A549 (cell line): ENCODE data around the gene CBX4. TPM values are rescaled to one million over a fixed set of nuclear protein-coding genes. Genes with fewer than 3 reads are reported as not detected.

Source experiments
- ATAC-seq, 2 experiments: fragments of 200-7000 bp in 1 of 2; fragments of >200 bp in 1 of 2; cut with Nextera tagmentation in 1 of 2; cut with Tn5 transposase in 1 of 2; 3 replicates each; pipeline versions ENCODE4 v1.8.0 to v1.9.1; 2018 to 2020; ENCODE audit warnings: mild to moderate bottlenecking in 1 of 2, moderate library complexity in 1 of 2
- CTCF ChIA-PET: fragments of 300-600 bp; sonication (Branson Sonifier 250); formaldehyde crosslinking; extraction: SDS; loops from one replicate; lab custom pipeline; 2021; ENCODE audit warnings: antibody characterized with exemption, inconsistent platforms; lab: Yijun Ruan, JAX
- POLR2A ChIA-PET: fragments of 350-600 bp; formaldehyde crosslinking; extraction: SDS; loops from one replicate; lab custom pipeline; 2021; ENCODE audit warnings: antibody characterized with exemption, inconsistent platforms; lab: Yijun Ruan, JAX
- DNase-seq, 2 experiments: peaks; one replicate each; pipeline versions ENCODE4 v3.0.0 to v3.0.0-alpha.2; 2011 to 2016; ENCODE audit warnings: low read depth in 1 of 2, low spot score in 1 of 2
- FAIRE-seq: peaks from 2 replicates; lab custom pipeline; 2011; peaks lifted over from hg19 to GRCh38; lab: Jason Lieb, UNC
- H3K27ac ChIP-seq, 2 experiments: fragments of >200 bp; sonication (Bioruptor Twin); formaldehyde crosslinking; 3 replicates each; pipeline ENCODE4 v1.5.1; 2016 to 2017
- H3K4me1 ChIP-seq: fragments of >200 bp; sonication (Bioruptor Twin); formaldehyde crosslinking; 3 replicates; pipeline ENCODE4 v1.6.1; 2016
- H3K4me2 ChIP-seq: fragments of >200 bp; sonication (Bioruptor Twin); formaldehyde crosslinking; 3 replicates; pipeline ENCODE4 v1.6.1; 2016
- H3K4me3 ChIP-seq: fragments of >200 bp; sonication (Bioruptor Twin); formaldehyde crosslinking; 3 replicates; pipeline ENCODE4 v1.5.1; 2016
- H3K9me3 ChIP-seq: fragments of >200 bp; sonication (Bioruptor Twin); formaldehyde crosslinking; 3 replicates; pipeline ENCODE4 v1.6.1; 2016
- BHLHE40 ChIP-seq: IDR thresholded peaks from 2 replicates; pipeline ENCODE4 v1.6.1; 2012; ENCODE audit warnings: low read depth, low read length, inconsistent platforms
- CBX2 ChIP-seq: fragments of 200-600 bp; sonication (generic); IDR thresholded peaks from 2 replicates; pipeline ENCODE4 v1.6.1; 2016; ENCODE audit warnings: low read depth, mild to moderate bottlenecking, borderline replicate concordance
- CBX8 ChIP-seq: fragments of 200-600 bp; sonication (generic); IDR thresholded peaks from 2 replicates; pipeline ENCODE4 v1.6.1; 2016
- CEBPB ChIP-seq, 2 experiments: fragments of >200 bp in 1 of 2; sonication (Bioruptor Twin) in 1 of 2; formaldehyde crosslinking in 1 of 2; IDR thresholded peaks; 2 replicates each; pipeline ENCODE4 v1.6.1; 2012 to 2016
- E2F6 ChIP-seq: IDR thresholded peaks from 2 replicates; pipeline ENCODE4 v1.6.1; 2012; ENCODE audit warnings: low read depth, borderline replicate concordance
- EHF ChIP-seq: fragments of 250-450 bp; sonication (Bioruptor Pico); IDR thresholded peaks from 2 replicates; pipeline ENCODE4 v1.5.0; 2020; ENCODE audit warnings: mild to moderate bottlenecking
- EHMT2 ChIP-seq: fragments of 200-600 bp; sonication (generic); IDR thresholded peaks from 2 replicates; pipeline ENCODE4 v1.6.1; 2016; ENCODE audit warnings: antibody characterized with exemption, low read depth, mild to moderate bottlenecking, moderate library complexity
- EP300 ChIP-seq, 2 experiments: fragments of >200 bp; sonication (Bioruptor Twin); formaldehyde crosslinking; IDR thresholded peaks; 2 replicates in 1 of 2; 3 replicates in 1 of 2; pipeline ENCODE4 v1.6.1; 2016 to 2017
- ESRRA ChIP-seq: fragments of 150-350 bp; IDR thresholded peaks from 2 replicates; pipeline ENCODE4 v1.6.1; 2014; ENCODE audit warnings: mild to moderate bottlenecking, low read length, borderline replicate concordance
- FOSL2 ChIP-seq, 2 experiments: fragments of 450-650 bp in 1 of 2; fragments of >200 bp in 1 of 2; sonication (Bioruptor Twin) in 1 of 2; formaldehyde crosslinking; IDR thresholded peaks; 2 replicates each; pipeline versions ENCODE4 v1.5.0 to v1.6.1; 2016 to 2020; ENCODE audit warnings: mild to moderate bottlenecking in 1 of 2, moderate library complexity in 1 of 2
- FOXS1 ChIP-seq: fragments of 250-450 bp; sonication (Bioruptor Pico); IDR thresholded peaks from 2 replicates; pipeline ENCODE4 v1.5.0; 2020; ENCODE audit warnings: mild to moderate bottlenecking, moderate library complexity
- HDAC2 ChIP-seq: fragments of 200-600 bp; sonication (generic); IDR thresholded peaks from 2 replicates; pipeline ENCODE4 v1.6.1; 2016
- JUNB ChIP-seq: fragments of >200 bp; sonication (Bioruptor Twin); formaldehyde crosslinking; IDR thresholded peaks from 2 replicates; pipeline ENCODE4 v1.6.1; 2016
- POLR2A ChIP-seq: IDR thresholded peaks from 2 replicates; pipeline ENCODE4 v1.6.1; 2012; ENCODE audit warnings: mild to moderate bottlenecking, low read length
- RAD21 ChIP-seq, 2 experiments: fragments of >200 bp in 1 of 2; sonication (Bioruptor Twin) in 1 of 2; formaldehyde crosslinking in 1 of 2; IDR thresholded peaks in 1 of 2; conservative IDR thresholded peaks in 1 of 2; 2 replicates in 1 of 2; 3 replicates in 1 of 2; pipeline ENCODE4 v1.6.1; 2012 to 2018; ENCODE audit warnings: inconsistent platforms in 1 of 2
- RCOR1 ChIP-seq: fragments of 150-350 bp; IDR thresholded peaks from 2 replicates; pipeline ENCODE4 v1.6.1; 2014; ENCODE audit warnings: antibody characterized with exemption, low read length, low read depth
- TFCP2L1 ChIP-seq: fragments of 250-450 bp; sonication (Bioruptor Pico); IDR thresholded peaks from 2 replicates; pipeline ENCODE4 v1.5.0; 2021; ENCODE audit warnings: mild to moderate bottlenecking
- TP53 ChIP-seq: fragments of 250-450 bp; sonication (Bioruptor Pico); IDR thresholded peaks from 2 replicates; pipeline ENCODE4 v1.5.0; 2021; ENCODE audit warnings: mild to moderate bottlenecking, moderate library complexity
- ZC3H11A ChIP-seq: fragments of 450-650 bp; IDR thresholded peaks from 2 replicates; pipeline ENCODE4 v1.6.1; 2014; ENCODE audit warnings: antibody characterized with exemption, mild to moderate bottlenecking
- ZFP36 ChIP-seq: fragments of 450-650 bp; IDR thresholded peaks from 2 replicates; pipeline ENCODE4 v1.6.1; 2014; ENCODE audit warnings: borderline replicate concordance; ENCODE audit not compliant: partially characterized antibody
- ZNF302 ChIP-seq: fragments of 250-450 bp; sonication (Bioruptor Pico); IDR thresholded peaks from 2 replicates; pipeline ENCODE4 v1.9.0; 2021; ENCODE audit warnings: inconsistent platforms, mild to moderate bottlenecking, moderate library complexity
- ZSCAN20 ChIP-seq: fragments of 250-450 bp; sonication (Bioruptor Pico); IDR thresholded peaks from 2 replicates; pipeline ENCODE4 v1.8.0; 2022; ENCODE audit warnings: mild to moderate bottlenecking, moderate library complexity
- WGBS: methylation state at CpG from one replicate; pipeline ENCODE4 v1.1.6; 2017; ENCODE audit errors: missing lambda C conversion rate; 5-methylcytosine and 5-hydroxymethylcytosine counted together
- polyA plus RNA-seq, 4 experiments: library from polyadenylated mRNA; depleted of rRNA in 3 of 4; stranded (reverse); fragments of >200 nt; fragmentation: RNase III in 1 of 4; extraction: RNeasy Plus Mini Kit Qiagen cat#74134 plus additional on column Dnase treatment in 1 of 4; gene quantifications; 2 replicates in 3 of 4; 3 replicates in 1 of 4; pipeline ENCODE4 v1.2.3, GENCODE V29; 2011 to 2017

Gene CBX4
- polyA plus RNA-seq, 2 of the 4 experiments (the other 2 are of a cell fraction): 31.0 to 34.1 TPM

GRCh38 chr17:79788455-79788854, 50.8 kb downstream of the CBX4 start:
- POLR2A ChIA-PET: no interaction called here

GRCh38 chr17:79786930-79787643, 52.2 kb downstream of the CBX4 start:
- H3K27ac ChIP-seq: 0 out of 6 replicates have a peak overlapping the region, but pooled peaks of 1 of the 2 experiments have one; percentile 5
- TF ChIP-seq ESRRA (no peak), TP53 (CRISPR knock-in tag) (no peak), CEBPB (IDR thresholded peaks at IDR 0.05) (no peak), FOSL2 (IDR thresholded peaks at IDR 0.05) (no peak), FOSL2 (CRISPR knock-in tag; IDR thresholded peaks at IDR 0.05) (no peak), CBX8 (no peak), RAD21 (conservative IDR thresholded peaks at IDR 0.05 in 1 of 2, IDR thresholded peaks at IDR 0.05 in 1 of 2) (no peak), EHF (no peak), CBX2 (no peak), TFCP2L1 (CRISPR knock-in tag) (no peak), FOXS1 (CRISPR knock-in tag) (no peak), EP300 (IDR thresholded peaks at IDR 0.05) (no peak), POLR2A (no peak), ZFP36 (no peak), E2F6 (no peak), JUNB (no peak), BHLHE40 (no peak)
- DNase-seq: no peak
- ChIA-PET POLR2A (interaction anchor here (1.0 kb wide), 1 partner anchor 10 kb away, joined by 3 read pairs; the partner anchor contains the start of gene CBX8), CTCF (interaction anchor here (0.7 to 4.7 kb wide), 18 partner anchors 10 to 392 kb away, joined by 3 to 32 read pairs (median 5); partner anchors contain the start of gene CBX4)
- H3K4me1 ChIP-seq: peaks cover 9% of the 10 kb centered on the region
- ATAC-seq: peak in 1 of 2 experiments; percentile 3; a peak in 1 of 6 replicates
- no peak overlapping the region for H3K4me3 ChIP-seq
- 84% methylated on average over 12 of the region's 12 CpGs for WGBS
- no peak for FAIRE-seq
- no peak overlapping the region for H3K4me2 ChIP-seq
- H3K9me3 ChIP-seq: no peaks in the 10 kb centered on the region

More at GRCh38 chr17:79788455-79788854, 50.8 kb downstream of the CBX4 start:
- TF ChIP-seq EHMT2 (no peak), ZNF302 (no peak), ESRRA (no peak), ZSCAN20 (CRISPR knock-in tag) (no peak), ZC3H11A (no peak), POLR2A (no peak), CBX8 (no peak), FOSL2 (IDR thresholded peaks at IDR 0.05) (no peak), FOSL2 (CRISPR knock-in tag; IDR thresholded peaks at IDR 0.05) (no peak), HDAC2 (no peak), RCOR1 (no peak)
- H3K9me3 ChIP-seq: no peaks in the 10 kb centered on the region
- DNase-seq: no peak
- WGBS: 54% methylated on average over 5 of the region's 5 CpGs
- no peak overlapping the region for H3K27ac ChIP-seq
- H3K4me3 ChIP-seq: no peak overlapping the region
- H3K4me1 ChIP-seq: peaks cover 14% of the 10 kb centered on the region
- no peak for FAIRE-seq
- ATAC-seq: no peak
- CTCF ChIA-PET: interaction anchor here (0.6 to 39.8 kb wide), 20 partner anchors 8 to 217 kb away, joined by 3 to 1281 read pairs (median 12); partner anchors contain the start of gene CBX4
- no peak overlapping the region for H3K4me2 ChIP-seq
